ENCODE results near the gene PPP2R2C.

PPP2R2C gene

GRCh38 chr4:6446538-6447451 is 25.6 kb downstream of the PPP2R2C start:
- DNase-seq, result no peak

- DNase-seq, result no peak
Measured at GRCh38 chr4:6446130-6446482, 26.3 kb downstream of the PPP2R2C start.

GRCh38 chr4:6445403-6446129 is 26.8 kb downstream of the PPP2R2C start:
- no peak for DNase-seq

- DNase-seq, result no peak
Measured at GRCh38 chr4:6444582-6444981, 27.8 kb downstream of the PPP2R2C start.

- DNase-seq, result no peak
Measured at GRCh38 chr4:6443035-6444023, 29.1 kb downstream of the PPP2R2C start.

- no peak for DNase-seq
Measured at GRCh38 chr4:6442555-6442954, 29.9 kb downstream of the PPP2R2C start.

GRCh38 chr4:6441758-6442157 is 30.7 kb downstream of the PPP2R2C start:
- DNase-seq, result no peak

GRCh38 chr4:6441202-6441582 is 31.2 kb downstream of the PPP2R2C start:
- DNase-seq, result no peak

- no peak for DNase-seq
Measured at GRCh38 chr4:6440506-6441201, 31.8 kb downstream of the PPP2R2C start.

- DNase-seq, result no peak
Measured at GRCh38 chr4:6439120-6439762, 33.2 kb downstream of the PPP2R2C start.

- no peak for DNase-seq
Measured at GRCh38 chr4:6437826-6438238, 34.6 kb downstream of the PPP2R2C start.

GRCh38 chr4:6435010-6435409 is 37.4 kb downstream of the PPP2R2C start:
- no peak for DNase-seq

- no peak for DNase-seq
Measured at GRCh38 chr4:6430927-6431326, 41.5 kb downstream of the PPP2R2C start.

GRCh38 chr4:6427439-6428090 is 44.8 kb downstream of the PPP2R2C start:
- no peak for DNase-seq

GRCh38 chr4:6426571-6427438 is 45.6 kb downstream of the PPP2R2C start:
- DNase-seq, result no peak

- no peak for DNase-seq
Measured at GRCh38 chr4:6425911-6426310, 46.5 kb downstream of the PPP2R2C start.

- DNase-seq, result no peak
Measured at GRCh38 chr4:6425336-6425735, 47.1 kb downstream of the PPP2R2C start.

GRCh38 chr4:6424425-6424824 is 48.0 kb downstream of the PPP2R2C start:
- DNase-seq, result no peak

- no peak for DNase-seq
Measured at GRCh38 chr4:6423575-6423974, 48.8 kb downstream of the PPP2R2C start.

- no peak for DNase-seq
Measured at GRCh38 chr4:6422866-6423265, 49.5 kb downstream of the PPP2R2C start.

Measured in GF-D8 (cell line).